Retinal pigment epithelial cell (primary cell): Measurements from ENCODE around the gene IPPK.

Experiments used
- DNase-seq: peaks from one replicate; pipeline ENCODE4 v3.0.0-alpha.2; 2010; ENCODE audit warnings: low read depth
- H3K4me3 ChIP-seq: 2 replicates; pipeline ENCODE4 v1.5.1; 2011; ENCODE audit warnings: mild to moderate bottlenecking, low read length, control low read depth, moderate library complexity
- TF ChIP-seq, protein P1 (sequence below): conservative IDR thresholded peaks from 2 replicates; pipeline ENCODE4 v1.5.1; 2011; ENCODE audit warnings: low read depth, low read length, control low read depth, inconsistent platforms

Gene IPPK

DNA sequence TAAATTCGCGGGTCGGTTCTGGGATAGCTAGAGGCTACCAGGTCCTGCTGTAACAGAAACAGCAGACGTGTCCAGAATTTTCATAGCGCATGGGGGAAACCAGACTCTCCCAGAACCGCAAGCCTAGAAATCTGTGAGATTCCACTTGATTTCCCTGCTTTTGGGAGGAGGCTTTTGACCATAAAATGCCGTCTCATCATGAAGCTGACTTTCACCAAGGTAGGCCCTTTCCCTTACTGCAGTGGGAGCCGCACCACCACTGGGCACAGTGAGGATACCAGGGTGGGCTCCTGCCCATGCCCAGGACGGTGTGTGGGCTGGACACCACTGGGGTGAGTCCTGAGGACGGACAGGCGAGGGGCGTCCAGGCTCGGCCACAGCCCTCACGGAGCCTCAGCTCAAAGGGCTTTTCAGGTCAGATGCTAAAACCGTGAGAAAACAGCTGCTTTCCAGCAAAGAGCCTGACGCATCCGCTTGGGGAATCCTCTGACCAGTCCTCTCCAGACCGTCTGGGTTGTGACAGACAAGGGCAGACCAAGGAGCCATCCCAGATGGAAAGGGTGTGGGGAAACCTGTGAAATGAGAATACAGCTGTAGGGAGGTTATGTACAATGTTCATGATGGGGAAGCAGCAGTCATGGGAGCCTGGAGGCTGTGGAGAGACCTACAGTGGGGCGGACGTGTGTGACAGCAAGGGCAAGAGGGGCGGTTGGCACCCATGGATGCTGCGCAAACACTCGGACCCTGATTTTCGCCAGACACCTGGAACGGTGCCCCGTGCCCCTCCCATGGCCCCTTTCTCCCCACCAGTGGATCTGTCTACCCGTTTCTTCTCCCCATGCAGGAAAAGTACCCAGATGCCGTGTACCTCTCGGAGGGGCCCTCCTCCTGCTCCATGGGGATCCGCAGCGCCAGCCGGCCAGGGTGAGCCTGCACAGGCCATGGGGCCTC lies 59.2 kb downstream of the IPPK start:
- no peak for DNase-seq
- TF ChIP-seq, protein P1, sequence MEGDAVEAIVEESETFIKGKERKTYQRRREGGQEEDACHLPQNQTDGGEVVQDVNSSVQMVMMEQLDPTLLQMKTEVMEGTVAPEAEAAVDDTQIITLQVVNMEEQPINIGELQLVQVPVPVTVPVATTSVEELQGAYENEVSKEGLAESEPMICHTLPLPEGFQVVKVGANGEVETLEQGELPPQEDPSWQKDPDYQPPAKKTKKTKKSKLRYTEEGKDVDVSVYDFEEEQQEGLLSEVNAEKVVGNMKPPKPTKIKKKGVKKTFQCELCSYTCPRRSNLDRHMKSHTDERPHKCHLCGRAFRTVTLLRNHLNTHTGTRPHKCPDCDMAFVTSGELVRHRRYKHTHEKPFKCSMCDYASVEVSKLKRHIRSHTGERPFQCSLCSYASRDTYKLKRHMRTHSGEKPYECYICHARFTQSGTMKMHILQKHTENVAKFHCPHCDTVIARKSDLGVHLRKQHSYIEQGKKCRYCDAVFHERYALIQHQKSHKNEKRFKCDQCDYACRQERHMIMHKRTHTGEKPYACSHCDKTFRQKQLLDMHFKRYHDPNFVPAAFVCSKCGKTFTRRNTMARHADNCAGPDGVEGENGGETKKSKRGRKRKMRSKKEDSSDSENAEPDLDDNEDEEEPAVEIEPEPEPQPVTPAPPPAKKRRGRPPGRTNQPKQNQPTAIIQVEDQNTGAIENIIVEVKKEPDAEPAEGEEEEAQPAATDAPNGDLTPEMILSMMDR, result no peak
- no peak overlapping the region for H3K4me3 ChIP-seq

DNA sequence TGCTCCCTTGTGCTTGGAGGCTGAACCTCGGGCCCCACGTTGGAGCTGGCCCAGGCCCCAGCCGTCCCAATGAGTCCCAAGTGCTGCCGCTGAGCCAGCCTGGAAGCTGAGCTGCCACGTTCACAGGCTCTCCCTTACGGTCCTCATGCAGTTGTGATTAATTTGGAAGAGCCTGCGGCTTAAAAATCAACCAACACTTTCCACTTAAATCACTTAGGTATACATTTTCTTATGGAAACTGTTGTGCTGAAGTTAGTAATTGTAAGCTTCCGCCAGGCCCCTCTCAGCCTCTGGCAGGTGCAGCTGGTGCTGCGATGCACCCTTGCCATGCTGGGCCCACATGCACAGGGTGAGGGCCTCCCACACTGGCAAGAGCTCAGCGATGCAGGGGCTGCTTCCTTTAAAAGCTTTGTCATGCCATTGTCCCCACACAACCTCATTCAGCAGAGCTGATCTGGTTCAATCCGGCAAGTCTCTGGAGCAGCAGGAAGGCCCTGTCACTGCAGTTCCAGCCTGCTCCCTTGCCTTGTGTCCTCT lies 61.0 kb downstream of the IPPK start:
- no peak for DNase-seq
- H3K4me3 ChIP-seq, result no peak overlapping the region
- TF ChIP-seq, protein P1, result no peak

DNA sequence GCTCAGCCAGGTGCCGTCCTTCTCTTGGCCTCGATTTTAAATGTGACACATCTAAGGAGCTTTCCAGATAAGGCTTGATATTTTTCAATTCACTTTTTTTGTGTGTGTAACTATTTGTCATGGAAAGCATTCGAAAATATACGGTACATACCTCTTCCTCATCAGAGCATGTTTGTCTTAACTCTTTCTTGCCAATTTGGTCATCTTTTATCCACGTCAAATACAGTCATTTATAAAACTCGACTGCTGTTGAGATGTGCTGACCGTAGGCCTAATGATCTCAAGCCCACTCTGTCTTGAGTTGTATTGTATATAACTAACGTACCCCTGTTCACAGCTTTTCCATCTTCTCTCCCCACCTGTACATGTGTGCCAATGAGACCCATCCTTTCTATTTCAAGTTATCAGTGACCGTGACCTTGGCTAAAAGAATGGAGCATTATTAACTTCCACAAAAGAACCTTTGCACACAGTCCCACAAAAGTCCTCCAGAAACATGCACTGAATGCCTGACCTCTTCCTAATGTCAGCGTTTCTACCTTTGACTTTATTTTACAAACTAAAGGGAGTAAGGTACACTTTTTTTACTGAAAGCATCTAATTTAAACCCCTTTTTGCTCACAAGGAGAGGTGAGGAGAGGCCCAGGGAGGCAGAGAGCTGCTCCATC lies 61.6 kb downstream of the IPPK start:
- DNase-seq, result no peak
- no peak overlapping the region for H3K4me3 ChIP-seq
- TF ChIP-seq, protein P1, result no peak

DNA sequence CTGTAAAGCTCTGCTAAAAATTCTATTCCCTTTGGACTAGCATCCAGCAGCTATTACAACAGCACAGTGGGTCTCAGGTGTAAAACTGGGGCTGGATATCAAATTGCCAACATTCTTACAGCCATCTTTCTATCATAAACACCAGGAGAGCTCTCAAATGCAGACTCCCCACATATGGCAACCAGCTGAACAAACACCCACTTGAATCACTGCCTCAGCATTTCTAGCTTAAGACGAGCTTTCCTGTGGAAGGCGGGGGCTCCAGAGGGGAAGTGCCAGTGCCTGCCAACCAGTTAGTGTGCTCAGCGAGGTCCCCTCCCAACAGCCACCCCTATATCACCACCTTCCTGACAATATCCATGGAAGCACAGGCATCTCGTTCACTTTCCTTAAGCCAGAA lies 62.2 kb downstream of the IPPK start:
- DNase-seq, result no peak
- TF ChIP-seq, protein P1, result no peak
- no peak overlapping the region for H3K4me3 ChIP-seq

DNA sequence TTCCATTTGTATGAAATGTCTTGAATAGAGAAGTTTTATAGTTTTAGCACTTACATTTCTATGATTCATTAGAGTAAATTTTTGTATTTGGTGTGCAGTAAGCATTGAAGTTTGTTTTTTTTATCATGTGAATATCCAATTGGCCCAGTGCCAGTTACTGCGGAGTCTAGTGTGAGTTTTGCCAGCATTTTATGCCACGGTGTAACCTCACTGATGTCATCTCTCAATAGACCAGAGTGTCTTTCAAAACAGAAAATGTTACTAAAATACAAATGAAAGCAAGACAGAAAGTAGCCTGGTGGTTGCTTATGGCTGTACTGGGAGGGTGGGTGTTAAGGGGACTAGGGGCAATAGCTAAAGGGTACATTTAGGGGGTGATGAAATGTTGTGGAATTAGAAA lies 62.8 kb downstream of the IPPK start:
- DNase-seq, result no peak
- TF ChIP-seq, protein P1, result no peak
- H3K4me3 ChIP-seq, result no peak overlapping the region

DNA sequence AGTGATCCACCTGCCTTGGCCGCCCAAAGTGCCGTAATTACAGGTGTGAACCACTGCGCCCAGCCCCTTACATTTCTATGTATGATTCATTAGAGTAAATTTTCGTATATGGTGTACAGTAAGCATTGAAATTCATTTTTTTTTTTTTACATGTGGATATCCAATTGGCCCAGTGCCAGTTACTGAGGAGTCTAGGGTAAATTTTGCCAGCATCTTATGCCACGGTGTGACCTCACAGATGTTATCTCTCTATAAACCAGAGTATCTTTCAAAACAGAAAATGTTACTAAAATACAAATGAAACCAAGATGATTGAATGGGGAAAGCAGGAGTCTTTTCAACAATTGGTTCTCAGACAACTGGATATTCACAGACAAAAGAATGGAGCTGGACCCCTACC lies 64.7 kb downstream of the IPPK start:
- TF ChIP-seq, protein P1, result no peak
- H3K4me3 ChIP-seq, result no peak overlapping the region
- DNase-seq, result no peak

DNA sequence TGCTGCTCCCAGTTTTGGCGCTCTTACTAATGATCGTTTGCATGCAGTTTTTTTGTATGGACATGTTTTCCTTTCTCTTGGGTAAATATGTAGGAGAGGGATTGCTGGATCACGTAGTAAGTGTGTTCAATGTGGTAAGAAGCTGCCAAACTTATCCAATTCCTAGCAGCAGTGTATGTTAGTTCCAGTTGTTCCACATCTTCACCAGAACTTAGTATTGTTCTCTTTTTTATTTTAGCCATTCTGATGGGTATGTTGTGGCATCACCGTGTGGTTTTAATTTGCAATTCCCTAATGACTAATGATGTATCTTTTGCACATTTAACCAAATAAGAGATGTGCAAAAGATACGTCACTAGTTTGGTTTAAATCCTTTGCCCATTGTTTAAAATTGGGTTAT lies 65.9 kb downstream of the IPPK start:
- TF ChIP-seq, protein P1, result no peak
- no peak for DNase-seq
- H3K4me3 ChIP-seq, result no peak overlapping the region
